GM19372 (cell line): ENCODE results near the gene HINFP.
"Not testable (repeated sequence)": the region's sequence is repeated elsewhere in the genome, so short reads cannot be mapped to it uniquely, and the experiment has no call there.

Experiments
- ATAC-seq: cut with Tn5 transposase; IDR thresholded peaks from one replicate; pipeline ENCODE4 v1.9.1; 2021; ENCODE audit warnings: mild to moderate bottlenecking, low read depth, moderate library complexity; ENCODE audit not compliant: unreplicated experiment

The HINFP gene

DNA sequence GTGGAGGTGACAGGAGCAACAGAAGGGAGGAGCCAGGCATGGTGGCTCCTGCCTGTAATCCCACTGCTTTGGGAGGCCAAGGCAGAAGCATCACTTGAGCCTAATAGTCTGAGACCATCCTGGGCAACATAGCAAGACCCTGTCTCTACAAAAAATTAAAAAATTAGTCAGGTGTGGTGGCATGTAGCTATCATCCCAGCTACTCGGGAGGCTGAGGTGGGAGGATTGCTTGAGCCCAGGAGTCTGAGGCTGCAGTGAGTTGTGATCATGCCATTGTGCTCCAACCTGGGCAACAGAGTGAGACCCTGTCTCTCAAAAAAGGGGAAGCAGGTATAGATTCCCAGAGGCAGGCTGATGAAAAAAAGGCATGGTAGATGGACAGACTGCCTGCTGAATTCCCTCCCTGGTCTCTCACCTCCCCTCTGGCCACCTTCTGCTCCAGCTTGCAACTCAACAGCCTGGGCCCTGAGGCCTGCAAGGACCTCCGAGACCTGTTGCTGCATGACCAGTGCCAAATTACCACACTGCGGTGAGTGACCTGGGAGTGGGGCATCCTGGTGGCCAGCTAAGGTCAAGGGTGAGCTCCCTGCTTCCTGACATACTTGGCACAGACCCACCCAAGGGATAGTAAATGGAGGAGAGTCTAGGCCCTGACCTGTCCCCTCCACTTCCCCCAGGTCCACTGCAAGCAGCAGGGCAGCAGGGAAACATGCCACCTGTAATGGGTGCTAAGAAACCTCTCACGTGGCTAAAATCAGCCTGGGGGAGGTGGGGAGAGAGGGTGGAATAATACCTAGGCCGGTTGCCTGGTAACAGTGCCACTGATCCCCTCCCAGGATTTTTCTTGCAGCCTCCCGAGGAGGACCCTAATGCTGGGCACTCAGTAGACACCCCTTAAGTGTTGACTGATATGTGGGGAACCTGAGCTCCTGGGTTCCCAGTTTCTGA, 59.6 kb downstream of the HINFP start:
- ATAC-seq, result no peak

GRCh38 chr11:119181677-119182412, 60.5 kb downstream of the HINFP start:
- no peak for ATAC-seq

- ATAC-seq, result not testable (repeated sequence)
Measured at GRCh38 chr11:119184399-119184798, 63.0 kb downstream of the HINFP start.
